Measurements from ENCODE around the gene C17orf100.

DNA sequence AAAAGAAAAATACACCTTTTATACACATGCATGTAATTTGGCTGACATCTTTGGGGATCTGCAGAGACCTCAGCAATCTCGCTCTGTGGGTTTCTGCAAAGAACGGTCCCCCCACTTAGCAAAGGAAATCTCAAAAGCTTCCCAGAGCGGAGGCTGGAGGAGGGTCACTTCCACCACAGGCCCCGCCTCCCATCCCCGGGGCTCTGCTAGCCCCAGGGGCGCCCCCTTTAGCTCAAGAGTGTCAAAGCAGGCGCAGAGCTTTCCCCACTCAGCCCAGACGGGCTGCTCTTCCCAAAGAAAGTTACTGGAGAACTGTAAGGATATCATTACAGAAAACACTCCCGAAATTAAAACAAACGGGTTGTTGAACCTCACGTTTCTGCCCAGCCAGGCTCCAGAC is 50.2 kb downstream of the C17orf100 start:
- TF ChIP-seq POLR2AphosphoS5 (IDR thresholded peaks at IDR 0.05; ENCODE audit: borderline replicate concordance, low read depth, low read length) (no peak), EZH2 (IDR thresholded peaks at IDR 0.05) (no peak)

Measured in SK-N-MC (cell line).